GM19328 (cell line): ENCODE measurements around the gene MVB12B.

Experiments
- ATAC-seq: cut with Tn5 transposase; IDR thresholded peaks from one replicate; pipeline ENCODE4 v1.9.1; 2021; ENCODE audit warnings: mild to moderate bottlenecking, moderate library complexity; ENCODE audit not compliant: unreplicated experiment

MVB12B gene

DNA sequence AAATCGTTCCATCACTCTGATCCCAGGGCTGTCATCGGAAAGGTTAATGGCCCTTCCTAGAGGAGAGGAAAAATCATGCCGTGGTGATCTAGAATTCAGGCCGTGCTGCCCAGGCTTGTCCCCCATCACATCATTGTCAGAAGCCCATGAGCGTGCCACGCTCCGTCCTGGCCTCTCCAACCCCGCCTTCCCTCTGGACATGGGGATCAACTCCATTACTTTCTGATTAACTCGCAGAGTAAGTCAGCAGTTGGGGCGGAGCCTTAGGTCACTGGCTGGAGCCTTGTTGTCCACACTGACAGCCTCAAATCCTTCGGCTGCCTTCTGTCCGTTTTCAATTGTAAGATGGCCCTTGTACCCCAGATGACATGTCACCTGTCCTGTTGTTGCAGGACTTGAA, 75.0 kb downstream of the MVB12B start:
- no peak for ATAC-seq

DNA sequence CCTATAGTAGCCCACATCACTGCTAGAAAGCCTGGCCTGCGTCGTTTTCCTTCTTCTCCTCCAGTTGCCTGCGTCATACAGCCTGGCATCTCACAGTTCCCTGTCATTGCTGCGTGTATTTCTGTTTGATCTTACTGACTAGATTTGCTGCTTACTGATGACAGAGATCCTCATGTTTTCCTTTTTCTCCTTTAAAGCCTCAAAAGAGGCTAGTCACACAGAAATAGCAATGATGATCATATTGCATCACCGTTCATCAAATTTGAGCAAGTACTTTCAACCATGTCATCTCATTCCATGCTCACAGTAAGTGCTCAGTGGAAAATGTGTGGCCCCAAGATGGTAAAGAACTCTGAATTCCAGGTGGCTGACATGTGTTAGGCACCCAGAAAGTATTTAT, 76.8 kb downstream of the MVB12B start:
- ATAC-seq, result no peak

- ATAC-seq, result no peak
These were observed 77.8 kb downstream of the MVB12B start for GRCh38 chr9:126404459-126404858.

GRCh38 chr9:126406075-126406667, 79.5 kb downstream of the MVB12B start:
- ATAC-seq, result no peak

GRCh38 chr9:126407114-126407870, 80.7 kb downstream of the MVB12B start:
- ATAC-seq, result no peak

DNA sequence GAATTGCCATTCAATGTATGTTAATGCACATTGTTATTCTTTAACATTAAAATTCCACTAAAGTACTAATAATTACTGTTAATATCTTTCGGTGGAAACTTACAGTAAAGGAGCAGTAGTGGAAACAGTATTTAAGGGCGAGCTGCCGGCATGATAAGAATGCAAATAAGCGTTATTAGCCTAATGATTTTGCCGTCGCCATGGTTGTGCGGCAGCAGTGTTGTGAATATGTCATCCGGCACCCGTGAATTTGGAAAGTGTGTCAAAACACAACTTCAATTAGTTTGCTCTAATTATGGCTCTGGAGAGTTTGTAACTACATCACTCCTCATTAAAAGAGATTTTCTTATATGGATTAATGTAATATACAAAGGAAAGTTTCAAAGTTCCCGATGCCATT, 81.4 kb downstream of the MVB12B start:
- no peak for ATAC-seq

DNA sequence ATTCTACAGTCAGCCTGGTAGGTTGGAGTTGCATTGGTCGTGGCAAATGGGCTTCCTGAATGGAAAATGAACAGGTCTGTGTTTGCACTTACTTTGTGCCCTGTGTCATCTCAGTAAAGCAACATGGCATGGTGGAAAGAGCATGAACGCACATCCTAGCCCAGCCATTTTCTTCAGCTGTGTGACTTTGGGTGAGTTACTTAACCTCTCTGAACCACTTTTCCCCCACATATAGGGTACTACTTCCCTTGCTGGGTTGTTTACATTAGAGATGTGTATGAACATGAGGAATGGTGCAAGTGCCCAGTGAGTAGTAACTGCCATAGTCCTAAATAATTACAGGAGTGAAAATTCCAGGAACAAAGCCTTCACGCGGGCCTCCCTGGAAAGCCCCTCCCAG, 83.6 kb downstream of the MVB12B start:
- no peak for ATAC-seq

GRCh38 chr9:126411225-126411947, 84.8 kb downstream of the MVB12B start:
- no peak for ATAC-seq

DNA sequence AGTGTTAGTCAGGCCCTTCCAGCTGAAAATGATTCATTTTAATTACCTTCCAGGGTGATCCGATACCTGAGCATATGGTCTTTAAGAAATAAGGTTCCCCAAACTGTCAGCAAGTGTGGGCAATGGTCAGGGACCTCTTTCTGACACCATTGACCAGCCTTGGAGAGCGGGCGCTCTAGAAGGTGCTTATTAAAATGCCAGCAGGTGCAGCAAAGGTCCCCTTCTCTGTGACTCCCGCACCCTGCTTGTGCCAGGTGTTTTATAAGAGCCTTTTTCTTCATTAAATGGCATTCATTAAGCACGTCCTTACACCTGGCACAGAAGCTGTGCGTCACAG, 85.3 kb downstream of the MVB12B start:
- no peak for ATAC-seq

DNA sequence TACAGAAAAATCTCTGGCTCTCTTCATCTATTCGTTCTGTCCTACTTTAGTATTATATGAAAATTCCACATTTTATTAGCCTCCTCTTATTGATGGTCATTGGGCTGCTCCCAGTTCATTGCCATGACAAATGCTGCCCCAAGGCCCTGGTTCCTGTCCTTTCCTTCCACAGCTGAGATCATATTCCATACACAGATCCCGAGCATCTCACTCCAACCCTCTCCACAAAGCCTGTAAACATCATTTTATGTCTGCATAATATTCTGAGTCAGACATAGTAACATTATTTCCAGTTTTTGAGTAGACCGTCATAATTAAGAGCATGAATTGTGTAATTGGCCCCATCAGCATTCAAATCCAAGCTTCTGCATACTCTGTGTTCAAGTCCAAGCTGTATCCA, 86.3 kb downstream of the MVB12B start:
- no peak for ATAC-seq

GRCh38 chr9:126413391-126414068, 86.9 kb downstream of the MVB12B start:
- no peak for ATAC-seq

DNA sequence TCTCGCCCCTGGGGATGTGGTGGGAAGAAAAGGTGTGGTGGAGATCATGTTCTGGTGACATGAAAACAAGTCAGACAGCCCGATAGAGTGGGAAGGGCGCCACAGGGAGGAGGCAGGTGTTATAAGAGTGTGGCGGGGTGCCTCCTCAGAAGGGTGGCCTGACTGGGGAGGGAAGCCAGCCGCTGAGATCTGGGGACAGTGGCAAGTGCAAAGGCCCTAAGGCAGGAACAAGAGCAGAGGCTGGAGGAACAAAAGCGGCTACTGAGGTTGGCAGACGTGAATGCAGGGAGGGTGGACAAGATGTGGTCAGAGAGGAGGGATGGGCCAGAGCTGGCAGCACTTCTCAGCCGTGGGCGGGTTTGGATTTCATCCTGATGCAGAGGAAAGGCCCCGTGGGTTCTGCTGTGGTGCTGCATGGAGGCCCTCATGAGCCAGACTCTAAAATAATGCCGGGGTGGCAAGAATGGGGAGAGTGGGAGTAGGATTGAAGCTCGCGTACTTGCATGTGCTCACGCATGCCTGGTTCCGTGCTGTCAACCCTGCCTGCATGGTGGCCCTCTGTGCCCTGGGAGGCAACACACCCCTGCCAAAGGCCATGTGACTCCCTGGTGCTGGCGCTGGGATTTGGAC, 89.2 kb downstream of the MVB12B start:
- no peak for ATAC-seq

DNA sequence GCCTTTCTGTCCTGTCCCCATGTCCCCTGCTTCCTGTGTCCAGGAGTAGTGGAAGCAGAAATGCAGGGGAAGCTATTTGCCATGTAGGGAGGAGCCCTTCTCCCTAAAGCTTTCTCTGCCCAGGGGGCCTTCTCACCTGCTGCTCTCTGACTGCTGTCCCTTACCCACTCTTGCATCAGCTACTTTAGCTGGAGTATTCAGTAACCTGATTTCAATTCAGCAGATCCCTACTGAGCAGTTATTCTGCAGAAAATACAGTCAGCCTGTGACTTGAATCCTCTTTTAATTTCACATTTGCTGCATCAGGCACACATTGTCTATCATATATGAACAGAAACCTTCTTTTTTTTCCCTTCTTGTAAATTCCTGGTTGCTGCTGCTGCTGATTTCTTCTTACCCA, 90.4 kb downstream of the MVB12B start:
- ATAC-seq, result no peak

- ATAC-seq, result no peak
These were observed 91.1 kb downstream of the MVB12B start for GRCh38 chr9:126417684-126418083.

DNA sequence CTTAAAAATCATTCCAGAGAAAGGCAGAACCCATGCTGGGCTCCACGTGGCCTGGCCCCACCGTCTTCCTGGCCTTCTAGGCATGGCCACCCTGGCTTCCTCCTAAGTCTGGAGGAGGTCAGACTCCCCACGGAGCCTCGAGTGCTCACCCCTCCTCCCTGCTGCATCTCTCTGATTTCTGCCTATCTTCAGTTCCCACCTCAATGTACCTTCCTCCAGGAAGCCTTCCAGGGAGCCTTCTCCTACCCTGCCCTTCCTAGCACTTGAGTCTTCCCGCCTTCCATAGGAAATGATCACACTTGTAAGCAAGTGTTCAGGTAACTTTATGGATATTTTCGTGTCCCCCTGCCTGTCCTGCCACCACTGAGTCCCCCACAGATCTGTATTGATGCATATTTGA, 92.0 kb downstream of the MVB12B start:
- ATAC-seq, result no peak

GRCh38 chr9:126419475-126419874, 92.8 kb downstream of the MVB12B start:
- no peak for ATAC-seq

DNA sequence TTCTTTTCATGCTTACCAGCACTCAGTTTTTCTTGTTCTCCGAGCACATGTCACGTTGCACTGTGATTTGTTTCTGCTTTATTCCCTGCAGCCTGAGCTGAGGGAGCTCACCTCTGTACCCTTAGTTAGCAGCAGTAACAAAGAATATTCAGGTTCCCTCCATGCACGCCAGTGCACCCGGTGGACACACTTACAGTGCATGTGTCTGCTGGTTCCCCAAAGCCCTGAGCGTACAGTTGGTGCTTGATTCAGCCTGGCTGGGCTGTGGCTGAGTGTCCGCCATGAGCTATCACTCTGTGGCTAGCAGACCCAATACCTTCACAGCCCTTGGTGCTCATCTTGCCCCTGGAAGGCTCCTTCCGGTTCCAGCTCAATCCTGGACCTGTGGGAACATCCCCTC, 93.5 kb downstream of the MVB12B start:
- no peak for ATAC-seq

- ATAC-seq, result no peak
These were observed 94.3 kb downstream of the MVB12B start for GRCh38 chr9:126420643-126421564.

- ATAC-seq, result no peak
These were observed 95.2 kb downstream of the MVB12B start for GRCh38 chr9:126421567-126422428.
